GM23338 (cell line): Measurements from ENCODE around the gene MTHFD1L. TPM values are rescaled to one million over a fixed set of nuclear protein-coding genes. Genes with fewer than 3 reads are reported as not detected.
"Not testable (repeated sequence)": the region's sequence is repeated elsewhere in the genome, so short reads cannot be mapped to it uniquely, and the experiment has no call there.

Experiments used
- ATAC-seq: fragments of 200-7000 bp; cut with Tn5 transposase; 3 replicates; pipeline ENCODE4 v1.9.1; 2020
- DNase-seq: peaks from one replicate; pipeline ENCODE4 v3.0.0-alpha.2; 2015; ENCODE audit warnings: low spot score
- H2AFZ ChIP-seq: fragments of 200-600 bp; sonication (generic); 2 replicates; pipeline ENCODE4 v1.8.0; 2016; ENCODE audit warnings: antibody characterized with exemption, mild to moderate bottlenecking, moderate library complexity
- H3F3A ChIP-seq: fragments of 200-600 bp; sonication (generic); replicated peaks from 2 replicates; pipeline ENCODE4 v1.8.0; 2017; ENCODE audit warnings: antibody characterized with exemption, mixed run types, low read depth
- H3K27ac ChIP-seq: fragments of 200-600 bp; sonication (generic); 2 replicates; pipeline ENCODE4 v1.6.1; 2016; ENCODE audit warnings: low read depth
- H3K27me3 ChIP-seq: fragments of 200-600 bp; sonication (generic); 2 replicates; pipeline ENCODE4 v1.8.0; 2016; ENCODE audit warnings: mild to moderate bottlenecking, mixed run types, moderate library complexity; ENCODE audit not compliant: insufficient read depth
- H3K36me3 ChIP-seq: fragments of 200-600 bp; sonication (generic); 2 replicates; pipeline ENCODE4 v1.8.0; 2016; ENCODE audit warnings: mild to moderate bottlenecking; ENCODE audit not compliant: insufficient read depth
- H3K4me1 ChIP-seq: fragments of 200-600 bp; sonication (generic); 2 replicates; pipeline ENCODE4 v1.8.0; 2016; ENCODE audit warnings: mild to moderate bottlenecking, moderate library complexity; ENCODE audit not compliant: insufficient read depth
- H3K4me2 ChIP-seq: fragments of 200-600 bp; sonication (generic); 2 replicates; pipeline ENCODE4 v1.7.1; 2017; ENCODE audit warnings: mixed run types
- H3K4me3 ChIP-seq: fragments of 200-600 bp; sonication (generic); 2 replicates; pipeline ENCODE4 v1.6.1; 2016; ENCODE audit warnings: mixed run types
- H3K79me2 ChIP-seq: fragments of 200-600 bp; sonication (generic); replicated peaks from 2 replicates; pipeline ENCODE4 v1.8.0; 2017; ENCODE audit warnings: mild to moderate bottlenecking; ENCODE audit not compliant: insufficient read depth
- H3K9me2 ChIP-seq: fragments of 200-600 bp; sonication (generic); 2 replicates; pipeline ENCODE4 v1.8.0; 2017; ENCODE audit not compliant: insufficient read depth
- H4K20me1 ChIP-seq: fragments of 200-600 bp; sonication (generic); replicated peaks from 2 replicates; pipeline ENCODE4 v1.8.0; 2017; ENCODE audit warnings: mild to moderate bottlenecking; ENCODE audit not compliant: insufficient read depth
- H3K27ac Mint-ChIP-seq: 2 replicates; pipeline ENCODE4 v1.8.0; 2020; ENCODE audit warnings: inconsistent platforms, mild to moderate bottlenecking, moderate library complexity, mixed read lengths
- H3K27me3 Mint-ChIP-seq: 3 replicates; pipeline ENCODE4 v1.8.0; 2022; ENCODE audit warnings: low read depth, mild to moderate bottlenecking, moderate library complexity, mixed read lengths, inconsistent platforms; ENCODE audit not compliant: insufficient read depth, poor library complexity
- H3K36me3 Mint-ChIP-seq: 3 replicates; pipeline ENCODE4 v1.8.0; 2021; ENCODE audit warnings: low read depth, mild to moderate bottlenecking, inconsistent platforms, moderate library complexity, mixed read lengths
- H3K4me1 Mint-ChIP-seq: 3 replicates; pipeline ENCODE4 v1.8.0; 2020; ENCODE audit warnings: mild to moderate bottlenecking, inconsistent platforms, mixed read lengths
- H3K4me3 Mint-ChIP-seq: 3 replicates; pipeline ENCODE4 v1.8.0; 2021; ENCODE audit warnings: moderate library complexity, mild to moderate bottlenecking, inconsistent platforms, mixed read lengths
- H3K9me3 Mint-ChIP-seq: 3 replicates; pipeline ENCODE4 v1.8.0; 2020; ENCODE audit warnings: moderate library complexity, mild to moderate bottlenecking, inconsistent platforms, mixed read lengths
- CREB1 ChIP-seq: fragments of 250-450 bp; sonication (Bioruptor Pico); IDR thresholded peaks from 2 replicates; pipeline ENCODE4 v1.5.0; 2020; ENCODE audit warnings: low read depth, mild to moderate bottlenecking, moderate library complexity
- EZH2 ChIP-seq: fragments of 200-600 bp; sonication (generic); IDR thresholded peaks from one replicate; pipeline ENCODE4 v1.8.0; 2017; ENCODE audit warnings: antibody characterized with exemption, mild to moderate bottlenecking, low read depth; ENCODE audit not compliant: unreplicated experiment
- EZH2phosphoT487 ChIP-seq: fragments of 200-600 bp; sonication (generic); IDR thresholded peaks from one replicate; pipeline ENCODE4 v1.8.1; 2018; ENCODE audit warnings: antibody characterized with exemption; ENCODE audit not compliant: unreplicated experiment
- JUNB ChIP-seq: IDR thresholded peaks from one replicate; pipeline ENCODE4 v1.6.1; 2016; ENCODE audit warnings: antibody characterized with exemption; ENCODE audit not compliant: unreplicated experiment
- NANOG ChIP-seq: IDR thresholded peaks from 2 replicates; pipeline ENCODE4 v1.6.1; 2016; ENCODE audit warnings: antibody characterized with exemption, borderline replicate concordance
- POLR2AphosphoS5 ChIP-seq: IDR thresholded peaks from 2 replicates; pipeline ENCODE4 v1.6.1; 2016; ENCODE audit warnings: antibody characterized with exemption, low read depth
- STAT1 ChIP-seq: IDR thresholded peaks from one replicate; pipeline ENCODE4 v1.6.1; 2016; ENCODE audit warnings: antibody characterized with exemption; ENCODE audit not compliant: unreplicated experiment
- ZNF114 ChIP-seq: fragments of 250-450 bp; sonication (Bioruptor Pico); IDR thresholded peaks from 2 replicates; pipeline ENCODE4 v1.5.0; 2020; ENCODE audit warnings: mild to moderate bottlenecking, moderate library complexity
- ZNF331 ChIP-seq: fragments of 250-450 bp; sonication (Bioruptor Pico); IDR thresholded peaks from 2 replicates; pipeline ENCODE4 v1.5.0; 2020; ENCODE audit warnings: low read depth, mild to moderate bottlenecking, moderate library complexity
- polyA plus RNA-seq: library from polyadenylated mRNA; unstranded; fragments of >200 nt; fragmentation: Nextera tagmentation; extraction: Ambion mirVana; gene quantifications from 2 replicates; pipeline ENCODE4 v1.2.1, GENCODE V29; 2016
- total RNA-seq: library from RNA; depleted of rRNA; stranded (reverse); fragments of >200 nt; shearing (Covaris generic); gene quantifications from 2 replicates; pipeline ENCODE4 v1.2.3, GENCODE V29; 2014
- TF ChIP-seq, protein P1 (sequence below), 2 experiments: fragments of 200-600 bp in 1 of 2; sonication (generic) in 1 of 2; conservative IDR thresholded peaks; 2 replicates each; pipeline versions ENCODE4 v1.5.1 to v1.6.1; 2016 to 2017; ENCODE audit warnings: antibody characterized with exemption in 2 of 2, low read depth in 2 of 2, mild to moderate bottlenecking in 2 of 2, moderate library complexity in 1 of 2
- TF ChIP-seq, protein P2 (sequence below): IDR thresholded peaks from 2 replicates; pipeline ENCODE4 v1.6.1; 2016; ENCODE audit warnings: antibody characterized with exemption
- TF ChIP-seq, protein P3 (sequence below): IDR thresholded peaks from one replicate; pipeline ENCODE4 v1.6.1; 2018; ENCODE audit warnings: antibody characterized with exemption; ENCODE audit not compliant: unreplicated experiment

MTHFD1L gene
- total and polyA plus RNA-seq, 2 experiments from 2014 or later: 53.2 to 66.8 TPM

DNA sequence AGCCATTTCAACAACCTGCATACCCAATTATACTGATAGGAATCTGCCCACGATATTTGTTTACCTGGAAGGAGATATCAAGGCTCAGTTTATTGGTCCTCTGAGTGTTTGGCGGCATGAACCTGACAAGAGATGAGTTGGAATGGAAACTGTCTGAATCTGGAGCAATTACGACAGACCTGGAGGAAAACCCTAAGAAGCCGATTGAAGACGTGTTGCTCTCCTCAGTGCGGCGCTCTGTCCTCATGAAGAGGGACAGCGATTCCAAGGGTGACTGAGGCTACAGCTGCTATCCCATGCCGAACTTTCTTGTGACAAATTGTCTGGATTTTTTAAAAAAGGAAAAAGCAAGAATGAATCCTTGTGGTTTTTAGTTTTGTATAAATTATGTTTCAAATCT lies 37.4 kb upstream of the MTHFD1L start:
- H3K36me3 ChIP-seq, H3K4me3 Mint-ChIP-seq, H3K9me3 Mint-ChIP-seq, H3K27ac ChIP-seq, H2AFZ ChIP-seq, H4K20me1 ChIP-seq, H3K27ac Mint-ChIP-seq, ATAC-seq, H3K4me2 ChIP-seq, H3K27me3 Mint-ChIP-seq, H3K4me1 ChIP-seq, H3K27me3 ChIP-seq, H3K4me3 ChIP-seq, H3F3A ChIP-seq, H3K79me2 ChIP-seq, DNase-seq, H3K4me1 Mint-ChIP-seq, H3K9me2 ChIP-seq, H3K36me3 Mint-ChIP-seq: not testable (repeated sequence)
- TF ChIP-seq, protein P1, sequence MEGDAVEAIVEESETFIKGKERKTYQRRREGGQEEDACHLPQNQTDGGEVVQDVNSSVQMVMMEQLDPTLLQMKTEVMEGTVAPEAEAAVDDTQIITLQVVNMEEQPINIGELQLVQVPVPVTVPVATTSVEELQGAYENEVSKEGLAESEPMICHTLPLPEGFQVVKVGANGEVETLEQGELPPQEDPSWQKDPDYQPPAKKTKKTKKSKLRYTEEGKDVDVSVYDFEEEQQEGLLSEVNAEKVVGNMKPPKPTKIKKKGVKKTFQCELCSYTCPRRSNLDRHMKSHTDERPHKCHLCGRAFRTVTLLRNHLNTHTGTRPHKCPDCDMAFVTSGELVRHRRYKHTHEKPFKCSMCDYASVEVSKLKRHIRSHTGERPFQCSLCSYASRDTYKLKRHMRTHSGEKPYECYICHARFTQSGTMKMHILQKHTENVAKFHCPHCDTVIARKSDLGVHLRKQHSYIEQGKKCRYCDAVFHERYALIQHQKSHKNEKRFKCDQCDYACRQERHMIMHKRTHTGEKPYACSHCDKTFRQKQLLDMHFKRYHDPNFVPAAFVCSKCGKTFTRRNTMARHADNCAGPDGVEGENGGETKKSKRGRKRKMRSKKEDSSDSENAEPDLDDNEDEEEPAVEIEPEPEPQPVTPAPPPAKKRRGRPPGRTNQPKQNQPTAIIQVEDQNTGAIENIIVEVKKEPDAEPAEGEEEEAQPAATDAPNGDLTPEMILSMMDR (conservative IDR thresholded peaks at IDR 0.05; ENCODE audit: low read depth in 2 of 2): peak in 1 of 2 experiments; percentile 48; a peak in 2 of 4 replicates

DNA sequence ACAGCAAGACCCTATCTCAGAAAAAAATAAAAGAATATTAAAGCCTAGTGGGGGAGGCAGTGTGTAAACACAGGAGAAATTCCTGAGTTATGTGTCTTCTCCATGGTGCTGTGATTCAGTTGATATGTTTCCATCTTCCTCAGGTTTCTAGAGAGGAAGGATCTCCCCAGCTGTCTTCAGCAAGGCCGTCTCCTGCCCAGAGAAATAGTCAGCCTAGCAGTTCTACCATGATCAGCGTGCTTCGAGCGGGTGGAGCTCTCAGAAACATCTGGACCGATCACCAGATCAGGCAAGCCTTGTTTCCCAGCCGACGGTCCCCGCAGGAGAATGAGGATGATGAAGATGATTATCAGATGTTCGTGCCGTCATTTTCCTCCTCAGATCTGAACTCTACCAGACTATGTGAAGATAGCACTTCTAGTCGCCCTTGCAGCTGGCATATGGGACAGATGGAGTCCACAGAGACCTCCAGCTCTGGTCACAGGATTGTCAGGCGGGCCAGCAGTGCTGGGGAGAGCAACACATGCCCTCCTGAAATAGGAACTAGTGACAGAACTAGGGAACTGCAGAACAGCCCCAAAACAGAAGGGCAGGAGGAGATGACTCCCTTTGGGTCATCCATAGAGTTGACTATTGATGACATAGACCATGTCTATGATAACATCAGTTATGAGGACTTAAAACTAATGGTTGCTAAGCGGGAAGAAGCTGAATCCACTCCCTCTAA lies 34.9 kb upstream of the MTHFD1L start:
- Mint-ChIP-seq H3K27me3 (peaks cover 2% of the 10 kb centered on the region), H3K27ac (no peak overlapping the region), H3K36me3 (no peaks in the 10 kb centered on the region), H3K9me3 (no peaks in the 10 kb centered on the region), H3K4me3 (no peak overlapping the region), H3K4me1 (no peaks in the 10 kb centered on the region)
- Histone ChIP-seq H2AFZ (no peak overlapping the region), H3K9me2 (no peaks in the 10 kb centered on the region), H3F3A (no peaks in the 10 kb centered on the region), H3K4me1 (no peaks in the 10 kb centered on the region), H3K4me2 (no peak overlapping the region), H3K4me3 (no peak overlapping the region), H3K27me3 (no peaks in the 10 kb centered on the region), H3K79me2 (no peaks in the 10 kb centered on the region), H3K36me3 (no peaks in the 10 kb centered on the region), H3K27ac (no peak overlapping the region), H4K20me1 (no peaks in the 10 kb centered on the region; the same call in 1 of the 2 replicates)
- TF ChIP-seq CREB1: no peak
- no peak for TF ChIP-seq STAT1
- no peak for TF ChIP-seq EZH2phosphoT487
- no peak for TF ChIP-seq ZNF331 (CRISPR knock-in tag)
- TF ChIP-seq, protein P2, sequence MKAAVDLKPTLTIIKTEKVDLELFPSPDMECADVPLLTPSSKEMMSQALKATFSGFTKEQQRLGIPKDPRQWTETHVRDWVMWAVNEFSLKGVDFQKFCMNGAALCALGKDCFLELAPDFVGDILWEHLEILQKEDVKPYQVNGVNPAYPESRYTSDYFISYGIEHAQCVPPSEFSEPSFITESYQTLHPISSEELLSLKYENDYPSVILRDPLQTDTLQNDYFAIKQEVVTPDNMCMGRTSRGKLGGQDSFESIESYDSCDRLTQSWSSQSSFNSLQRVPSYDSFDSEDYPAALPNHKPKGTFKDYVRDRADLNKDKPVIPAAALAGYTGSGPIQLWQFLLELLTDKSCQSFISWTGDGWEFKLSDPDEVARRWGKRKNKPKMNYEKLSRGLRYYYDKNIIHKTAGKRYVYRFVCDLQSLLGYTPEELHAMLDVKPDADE: no peak
- DNase-seq (no peak), ATAC-seq (no peak; the same call in 1 of the 3 replicates)

DNA sequence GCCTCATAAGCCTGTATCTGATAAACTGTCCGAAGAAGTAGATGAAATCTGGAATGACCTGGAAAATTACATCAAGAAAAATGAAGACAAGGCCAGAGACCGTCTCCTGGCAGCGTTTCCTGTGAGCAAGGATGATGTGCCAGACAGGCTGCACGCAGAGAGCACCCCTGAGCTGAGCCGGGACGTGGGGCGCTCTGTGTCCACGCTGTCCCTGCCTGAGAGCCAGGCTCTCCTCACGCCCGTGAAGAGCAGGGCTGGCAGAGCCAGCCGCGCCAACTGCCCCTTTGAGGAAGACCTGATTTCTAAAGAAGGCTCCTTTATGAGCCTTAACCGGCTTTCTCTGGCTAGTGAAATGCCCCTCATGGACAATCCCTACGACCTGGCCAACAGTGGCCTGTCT lies 33.9 kb upstream of the MTHFD1L start:
- Histone ChIP-seq H3K27me3 (no peaks in the 10 kb centered on the region), H3K4me2 (no peak overlapping the region), H3F3A (no peaks in the 10 kb centered on the region), H2AFZ (no peak overlapping the region), H3K4me1 (no peaks in the 10 kb centered on the region), H4K20me1 (no peaks in the 10 kb centered on the region), H3K4me3 (no peak overlapping the region), H3K9me2 (no peaks in the 10 kb centered on the region), H3K27ac (no peak overlapping the region), H3K79me2 (no peaks in the 10 kb centered on the region), H3K36me3 (no peaks in the 10 kb centered on the region)
- peaks cover 2% of the 10 kb centered on the region for H3K27me3 Mint-ChIP-seq
- H3K36me3 Mint-ChIP-seq: no peaks in the 10 kb centered on the region
- H3K9me3 Mint-ChIP-seq: no peaks in the 10 kb centered on the region
- no peak overlapping the region for H3K4me3 Mint-ChIP-seq
- no peak for ATAC-seq
- DNase-seq: no peak
- no peak overlapping the region for H3K27ac Mint-ChIP-seq
- H3K4me1 Mint-ChIP-seq: no peaks in the 10 kb centered on the region
- TF ChIP-seq NANOG (no peak), ZNF114 (CRISPR knock-in tag) (no peak), JUNB (no peak), ZNF331 (CRISPR knock-in tag) (no peak), CREB1 (no peak), EZH2phosphoT487 (no peak), EZH2 (no peak), POLR2AphosphoS5 (no peak), STAT1 (no peak)
- TF ChIP-seq, protein P3, sequence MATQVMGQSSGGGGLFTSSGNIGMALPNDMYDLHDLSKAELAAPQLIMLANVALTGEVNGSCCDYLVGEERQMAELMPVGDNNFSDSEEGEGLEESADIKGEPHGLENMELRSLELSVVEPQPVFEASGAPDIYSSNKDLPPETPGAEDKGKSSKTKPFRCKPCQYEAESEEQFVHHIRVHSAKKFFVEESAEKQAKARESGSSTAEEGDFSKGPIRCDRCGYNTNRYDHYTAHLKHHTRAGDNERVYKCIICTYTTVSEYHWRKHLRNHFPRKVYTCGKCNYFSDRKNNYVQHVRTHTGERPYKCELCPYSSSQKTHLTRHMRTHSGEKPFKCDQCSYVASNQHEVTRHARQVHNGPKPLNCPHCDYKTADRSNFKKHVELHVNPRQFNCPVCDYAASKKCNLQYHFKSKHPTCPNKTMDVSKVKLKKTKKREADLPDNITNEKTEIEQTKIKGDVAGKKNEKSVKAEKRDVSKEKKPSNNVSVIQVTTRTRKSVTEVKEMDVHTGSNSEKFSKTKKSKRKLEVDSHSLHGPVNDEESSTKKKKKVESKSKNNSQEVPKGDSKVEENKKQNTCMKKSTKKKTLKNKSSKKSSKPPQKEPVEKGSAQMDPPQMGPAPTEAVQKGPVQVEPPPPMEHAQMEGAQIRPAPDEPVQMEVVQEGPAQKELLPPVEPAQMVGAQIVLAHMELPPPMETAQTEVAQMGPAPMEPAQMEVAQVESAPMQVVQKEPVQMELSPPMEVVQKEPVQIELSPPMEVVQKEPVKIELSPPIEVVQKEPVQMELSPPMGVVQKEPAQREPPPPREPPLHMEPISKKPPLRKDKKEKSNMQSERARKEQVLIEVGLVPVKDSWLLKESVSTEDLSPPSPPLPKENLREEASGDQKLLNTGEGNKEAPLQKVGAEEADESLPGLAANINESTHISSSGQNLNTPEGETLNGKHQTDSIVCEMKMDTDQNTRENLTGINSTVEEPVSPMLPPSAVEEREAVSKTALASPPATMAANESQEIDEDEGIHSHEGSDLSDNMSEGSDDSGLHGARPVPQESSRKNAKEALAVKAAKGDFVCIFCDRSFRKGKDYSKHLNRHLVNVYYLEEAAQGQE: no peak
